Spleen (tissue), 11 donors: ENCODE measurements around the gene ARHGEF10L. TPM values are rescaled to one million over a fixed set of nuclear protein-coding genes. Genes with fewer than 3 reads are reported as not detected.

Experiments
- DNase-seq: peaks from one replicate; pipeline ENCODE4 v3.0.0-alpha.2; 2020
- H3K27ac ChIP-seq, 8 donors: fragments of 200-600 bp; sonication (generic) in 7 of 8; 1 replicate in 4 of 8; 2 replicates in 4 of 8; pipeline versions ENCODE4 v1.5.0 to v1.8.0; 2016 to 2021; ENCODE audit warnings: inconsistent platforms in 4 of 8, mild to moderate bottlenecking in 4 of 8, moderate library complexity in 1 of 8
- H3K27me3 ChIP-seq, 7 donors: fragments of 200-600 bp; sonication (generic) in 6 of 7; replicated peaks in 1 of 7; 1 replicate in 4 of 7; 2 replicates in 3 of 7; pipeline versions ENCODE4 v1.5.0 to v1.8.0; 2016 to 2021; ENCODE audit warnings: inconsistent platforms in 3 of 7, mild to moderate bottlenecking in 1 of 7
- H3K36me3 ChIP-seq, 6 donors: fragments of 200-600 bp; sonication (generic) in 5 of 6; 1 replicate in 4 of 6; 2 replicates in 2 of 6; pipeline versions ENCODE4 v1.5.0 to v1.8.0; 2016 to 2021; ENCODE audit warnings: inconsistent platforms in 2 of 6
- H3K4me1 ChIP-seq, 6 donors: fragments of 200-600 bp; sonication (generic) in 5 of 6; 1 replicate in 3 of 6; 2 replicates in 3 of 6; pipeline versions ENCODE4 v1.5.0 to v1.8.0; 2016 to 2021; ENCODE audit warnings: inconsistent platforms in 3 of 6
- H3K4me3 ChIP-seq, 8 donors: fragments of 200-600 bp; sonication (generic) in 7 of 8; 1 replicate in 4 of 8; 2 replicates in 4 of 8; pipeline versions ENCODE4 v1.5.0 to v1.8.0; 2016 to 2021; ENCODE audit warnings: inconsistent platforms in 4 of 8, mild to moderate bottlenecking in 4 of 8, moderate library complexity in 2 of 8
- H3K9me3 ChIP-seq, 8 donors: fragments of 200-600 bp; sonication (generic) in 7 of 8; 1 replicate in 4 of 8; 2 replicates in 4 of 8; pipeline versions ENCODE4 v1.5.0 to v1.8.0; 2016 to 2021; ENCODE audit warnings: inconsistent platforms in 4 of 8
- POLR2A ChIP-seq, 3 donors: fragments of 450-650 bp; IDR thresholded peaks; one replicate each; pipeline ENCODE4 v1.5.1; 2017; ENCODE audit warnings: antibody characterized with exemption in 3 of 3, mild to moderate bottlenecking in 1 of 3
- POLR2AphosphoS5 ChIP-seq, 3 donors: sonication (generic); formaldehyde crosslinking; IDR thresholded peaks; one replicate each; pipeline ENCODE4 v1.5.1; 2017; ENCODE audit warnings: antibody characterized with exemption in 3 of 3
- WGBS, 5 donors: extraction: QIAGEN DNeasy Blood & Tissue Kit in 3 of 5; methylation state at CpG; one replicate each; pipeline versions ENCODE4 v1.1.5 to v1.1.7; 2013 to 2018; 5-methylcytosine and 5-hydroxymethylcytosine counted together
- intact Hi-C: fragments of 100-400 bp; cut with DNase I; formaldehyde crosslinking; loops from one replicate; pipeline ENCODE4 v1.15.0; 2023; ENCODE audit warnings: low total_unique reads
- polyA plus RNA-seq, 3 donors: library from polyadenylated mRNA; stranded (reverse); fragments of 200-250 nt; gene quantifications; one replicate each; pipeline ENCODE4 v1.2.1, GENCODE V29; 2013
- total RNA-seq, 7 donors: library from RNA; depleted of rRNA in 3 of 7; stranded (reverse); fragments of >200 nt in 3 of 7; fragmentation: NEBNext Ultra II Directional in 4 of 7; extraction: Animal tissue kit (Norgen Biotek cat#: 25700) in 4 of 7; gene quantifications; one replicate each; pipeline versions ENCODE4 v1.1.0 to v1.2.1, GENCODE V29; 2016 to 2021
- TF ChIP-seq, protein P1 (sequence below), 11 experiments: fragments of 200-600 bp in 7 of 11; fragments of 450-650 bp in 4 of 11; sonication (generic) in 4 of 11; IDR thresholded peaks in 8 of 11; conservative IDR thresholded peaks in 3 of 11; 1 replicate in 7 of 11; 2 replicates in 4 of 11; pipeline versions ENCODE4 v1.4.0 to v1.8.0; 2016 to 2021; ENCODE audit warnings: antibody characterized with exemption in 11 of 11, inconsistent platforms in 4 of 11, mild to moderate bottlenecking in 1 of 11
- donor health status: healthy with polysubstance abuse.
- donor health status: DM: no; HTN: no; CAD: no; lungs with moderate emphysema.
- donor health status: DM: no; HTN: no; CAD: no.
- donor health status: Bipolar disorder and iron deficiency.
- donor health status: healthy.
- donor health status: DM: no; HTN: no; CAD: no.
- donor health status: DM: yes; HTN: yes; CAD: no.

Gene ARHGEF10L
- total and polyA plus RNA-seq, 10 donors: 10.0 to 40.9 (median 21.4) TPM

DNA sequence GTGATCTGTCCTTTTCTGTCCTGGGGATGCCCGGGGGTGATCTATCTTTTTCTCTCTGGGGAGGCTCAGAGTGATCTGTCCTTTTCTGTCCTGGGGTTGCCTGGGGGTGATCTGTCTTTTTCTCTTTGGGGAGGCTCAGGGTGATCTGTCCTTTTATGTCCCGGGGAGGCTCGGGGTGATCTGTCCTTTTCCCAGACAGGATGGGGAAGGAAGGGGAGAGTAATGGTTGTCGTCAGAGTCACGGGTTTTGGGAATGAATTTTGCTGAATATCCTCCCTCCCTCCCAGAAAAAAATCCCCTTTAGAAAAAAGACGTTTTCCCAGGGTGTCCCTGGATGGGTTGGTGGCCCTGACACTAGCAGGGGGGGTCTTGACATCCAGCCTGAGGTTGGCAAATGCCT, 91.5 kb downstream of the ARHGEF10L start:
- intact Hi-C loops: no loop called here
- Histone ChIP-seq H3K36me3 (peaks cover 0 to 87% (median 20%) of the 10 kb centered on the region in 6 donors), H3K4me1 (peaks cover 0 to 50% (median 23%) of the 10 kb centered on the region in 6 donors), H3K27ac (peak overlapping the region in 3 of 8 donors; percentile 5 to 72 (median 57)), H3K27me3 (no peaks in the 10 kb centered on the region), H3K9me3 (no peaks in the 10 kb centered on the region), H3K4me3 (no peak overlapping the region)
- no peak for DNase-seq
- TF ChIP-seq POLR2A (IDR thresholded peaks at IDR 0.05): no peak
- TF ChIP-seq, protein P1, sequence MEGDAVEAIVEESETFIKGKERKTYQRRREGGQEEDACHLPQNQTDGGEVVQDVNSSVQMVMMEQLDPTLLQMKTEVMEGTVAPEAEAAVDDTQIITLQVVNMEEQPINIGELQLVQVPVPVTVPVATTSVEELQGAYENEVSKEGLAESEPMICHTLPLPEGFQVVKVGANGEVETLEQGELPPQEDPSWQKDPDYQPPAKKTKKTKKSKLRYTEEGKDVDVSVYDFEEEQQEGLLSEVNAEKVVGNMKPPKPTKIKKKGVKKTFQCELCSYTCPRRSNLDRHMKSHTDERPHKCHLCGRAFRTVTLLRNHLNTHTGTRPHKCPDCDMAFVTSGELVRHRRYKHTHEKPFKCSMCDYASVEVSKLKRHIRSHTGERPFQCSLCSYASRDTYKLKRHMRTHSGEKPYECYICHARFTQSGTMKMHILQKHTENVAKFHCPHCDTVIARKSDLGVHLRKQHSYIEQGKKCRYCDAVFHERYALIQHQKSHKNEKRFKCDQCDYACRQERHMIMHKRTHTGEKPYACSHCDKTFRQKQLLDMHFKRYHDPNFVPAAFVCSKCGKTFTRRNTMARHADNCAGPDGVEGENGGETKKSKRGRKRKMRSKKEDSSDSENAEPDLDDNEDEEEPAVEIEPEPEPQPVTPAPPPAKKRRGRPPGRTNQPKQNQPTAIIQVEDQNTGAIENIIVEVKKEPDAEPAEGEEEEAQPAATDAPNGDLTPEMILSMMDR (IDR thresholded peaks at IDR 0.05 in 8 of 11, conservative IDR thresholded peaks at IDR 0.05 in 3 of 11): no peak
- TF ChIP-seq POLR2AphosphoS5 (IDR thresholded peaks at IDR 0.05): no peak
- 38 to 80% (median 63%) methylated on average over 6 of the region's 6 CpGs for WGBS, 5 donors

- TF ChIP-seq, protein P1 (IDR thresholded peaks at IDR 0.05 in 8 of 11, conservative IDR thresholded peaks at IDR 0.05 in 3 of 11): no peak
- Histone ChIP-seq H3K36me3 (peaks cover 0 to 87% (median 20%) of the 10 kb centered on the region in 6 donors), H3K4me3 (no peak overlapping the region), H3K27ac (peak overlapping the region in 1 of 8 donors; percentile 72), H3K27me3 (no peaks in the 10 kb centered on the region), H3K9me3 (no peaks in the 10 kb centered on the region), H3K4me1 (peaks cover 0 to 55% (median 28%) of the 10 kb centered on the region in 6 donors)
- WGBS, 5 donors: 90 to 96% (median 93%) methylated on average over 8 of the region's 8 CpGs
- intact Hi-C loops: no loop called here
- no peak for DNase-seq
Observed at GRCh38 chr1:17631410-17631809, 91.9 kb downstream of the ARHGEF10L start.

GRCh38 chr1:17632106-17632505, 92.6 kb downstream of the ARHGEF10L start:
- H3K27ac ChIP-seq: no peak overlapping the region
- DNase-seq: no peak
- H3K27me3 ChIP-seq: no peaks in the 10 kb centered on the region

DNA sequence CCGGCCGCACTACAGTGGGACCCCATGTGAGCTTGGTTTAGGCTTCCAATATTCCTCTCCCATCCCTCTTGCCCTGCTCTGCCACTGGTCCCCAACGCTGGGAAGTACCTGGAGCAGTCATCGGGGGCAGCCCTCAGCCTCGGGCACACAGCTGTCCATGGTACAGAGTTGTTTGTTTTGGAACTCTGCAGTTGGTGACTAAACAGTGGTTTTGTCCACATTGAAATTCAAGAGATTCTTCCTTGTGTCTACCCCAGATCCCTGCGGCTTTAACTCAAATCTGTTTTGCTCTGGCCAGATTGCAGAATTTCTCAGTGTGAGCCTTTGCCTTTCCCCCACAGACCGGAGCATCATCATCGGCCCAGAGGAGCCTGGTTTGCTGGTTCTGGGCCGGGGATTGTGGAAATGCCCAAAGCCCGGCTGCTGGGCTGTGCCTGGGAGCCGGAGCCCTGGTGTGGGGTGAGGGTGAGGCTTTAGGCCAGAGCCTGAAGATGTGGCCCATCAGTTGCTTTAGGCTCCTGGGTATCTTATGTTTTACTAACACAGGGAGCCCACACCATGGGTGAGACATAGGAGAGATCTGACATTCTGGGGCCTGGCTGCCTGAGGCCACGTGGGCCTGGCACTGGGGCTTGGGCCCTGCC, 93.2 kb downstream of the ARHGEF10L start:
- intact Hi-C loops: no loop called here
- H3K36me3 ChIP-seq: peaks cover 0 to 87% (median 17%) of the 10 kb centered on the region in 6 donors
- H3K4me1 ChIP-seq: peaks cover 0 to 57% (median 31%) of the 10 kb centered on the region in 6 donors
- no peaks in the 10 kb centered on the region for H3K9me3 ChIP-seq
- TF ChIP-seq POLR2A (IDR thresholded peaks at IDR 0.05): no peak
- TF ChIP-seq, protein P1 (IDR thresholded peaks at IDR 0.05 in 8 of 11, conservative IDR thresholded peaks at IDR 0.05 in 3 of 11): no peak
- TF ChIP-seq POLR2AphosphoS5 (IDR thresholded peaks at IDR 0.05): no peak
- WGBS, 5 donors: 81 to 93% (median 89%) methylated on average over 11 to 12 of the region's 12 CpGs
- no peak overlapping the region for H3K4me3 ChIP-seq
- H3K27me3 ChIP-seq: no peaks in the 10 kb centered on the region
- no peak overlapping the region for H3K27ac ChIP-seq
- no peak for DNase-seq

More at GRCh38 chr1:17632106-17632505, 92.6 kb downstream of the ARHGEF10L start:
- intact Hi-C loops: no loop called here
- H3K4me1 ChIP-seq: peaks cover 0 to 57% (median 31%) of the 10 kb centered on the region in 6 donors
- peaks cover 0 to 87% (median 19%) of the 10 kb centered on the region in 6 donors for H3K36me3 ChIP-seq
- TF ChIP-seq POLR2AphosphoS5 (IDR thresholded peaks at IDR 0.05) (no peak), POLR2A (IDR thresholded peaks at IDR 0.05) (no peak)
- TF ChIP-seq, protein P1 (IDR thresholded peaks at IDR 0.05 in 8 of 11, conservative IDR thresholded peaks at IDR 0.05 in 3 of 11): no peak
- no peak overlapping the region for H3K4me3 ChIP-seq
- 87 to 94% (median 91%) methylated on average over 17 to 19 of the region's 19 CpGs for WGBS, 5 donors
- H3K9me3 ChIP-seq: no peaks in the 10 kb centered on the region
